MM.1S (cell line): ENCODE measurements around the gene SNAI3.

Experiments used
- DNase-seq: peaks from one replicate; pipeline ENCODE4 v3.0.0-alpha.2; 2015
- H2AFZ ChIP-seq: fragments of 300-600 bp; sonication (generic); 2 replicates; pipeline ENCODE4 v1.6.0; 2016; ENCODE audit warnings: antibody characterized with exemption, low read length
- H3F3A ChIP-seq: fragments of 300-600 bp; sonication (generic); 2 replicates; pipeline ENCODE4 v1.6.1; 2016; ENCODE audit warnings: mild to moderate bottlenecking, antibody characterized with exemption, low read length, moderate library complexity, mixed read lengths; ENCODE audit not compliant: insufficient read depth
- H3K27ac ChIP-seq: fragments of 300-600 bp; sonication (generic); 2 replicates; pipeline ENCODE4 v1.5.1; 2016; ENCODE audit warnings: mild to moderate bottlenecking, low read length
- H3K27me3 ChIP-seq: fragments of 300-600 bp; sonication (generic); replicated peaks from 2 replicates; pipeline ENCODE4 v1.6.0; 2016; ENCODE audit warnings: low read length; ENCODE audit not compliant: insufficient read depth
- H3K36me3 ChIP-seq: fragments of 300-600 bp; sonication (generic); replicated peaks from 2 replicates; pipeline ENCODE4 v1.6.1; 2016; ENCODE audit warnings: mild to moderate bottlenecking, low read length, mixed read lengths; ENCODE audit not compliant: insufficient read depth
- H3K4me1 ChIP-seq: fragments of 300-600 bp; sonication (generic); 2 replicates; pipeline ENCODE4 v1.6.1; 2016; ENCODE audit warnings: low read length, mixed read lengths
- H3K4me2 ChIP-seq: fragments of 300-600 bp; sonication (generic); 2 replicates; pipeline ENCODE4 v1.6.0; 2016; ENCODE audit warnings: low read depth, low read length
- H3K4me3 ChIP-seq: fragments of 300-600 bp; sonication (generic); 2 replicates; pipeline ENCODE4 v1.5.1; 2016; ENCODE audit warnings: low read length, mixed read lengths
- H3K79me2 ChIP-seq: fragments of 300-600 bp; sonication (generic); 2 replicates; pipeline ENCODE4 v1.6.1; 2016; ENCODE audit warnings: mixed run types, low read length, mixed read lengths
- H3K9ac ChIP-seq: fragments of 300-600 bp; sonication (generic); 2 replicates; pipeline ENCODE4 v1.6.1; 2016; ENCODE audit warnings: low read length, mixed read lengths
- H3K9me2 ChIP-seq: fragments of 300-600 bp; sonication (generic); replicated peaks from 2 replicates; pipeline ENCODE4 v1.6.1; 2016; ENCODE audit warnings: mild to moderate bottlenecking, low read length, mixed read lengths; ENCODE audit not compliant: insufficient read depth
- H3K9me3 ChIP-seq: fragments of 300-600 bp; sonication (generic); replicated peaks from 2 replicates; pipeline ENCODE4 v1.6.1; 2016; ENCODE audit warnings: mild to moderate bottlenecking, low read length, mixed read lengths; ENCODE audit not compliant: insufficient read depth
- H4K20me1 ChIP-seq: fragments of 300-600 bp; sonication (generic); 2 replicates; pipeline ENCODE4 v1.6.1; 2016; ENCODE audit warnings: mild to moderate bottlenecking, low read length, moderate library complexity, mixed read lengths; ENCODE audit not compliant: insufficient read depth
- CTCF ChIP-seq: fragments of 300-600 bp; sonication (generic); IDR thresholded peaks from 2 replicates; pipeline ENCODE4 v1.5.1; 2016; ENCODE audit warnings: antibody characterized with exemption, low read length, mixed read lengths
- EZH2 ChIP-seq: fragments of 300-600 bp; sonication (generic); optimal IDR thresholded peaks from 2 replicates; pipeline ENCODE3; 2017; ENCODE audit warnings: low read depth, mild to moderate bottlenecking, antibody characterized with exemption, low read length, mixed read lengths
- EZH2phosphoT487 ChIP-seq: fragments of 300-600 bp; sonication (generic); IDR thresholded peaks from 2 replicates; pipeline ENCODE4 v1.6.1; 2018; ENCODE audit warnings: antibody characterized with exemption, low read length

The SNAI3 gene

GRCh38 chr16:88697116-88697830, 11.0 kb upstream of the SNAI3 start:
- no peak overlapping the region for H3K9ac ChIP-seq
- TF ChIP-seq CTCF (no peak), EZH2phosphoT487 (no peak), EZH2 (no peak)
- no peak overlapping the region for H3K4me2 ChIP-seq
- H3K79me2 ChIP-seq, result peaks cover 10% of the 10 kb centered on the region; the same call in 1 of the 2 replicates
- no peak for DNase-seq
- H3K27ac ChIP-seq, result no peak overlapping the region
- no peaks in the 10 kb centered on the region for H4K20me1 ChIP-seq
- H2AFZ ChIP-seq, result no peak overlapping the region
- H3F3A ChIP-seq, result no peaks in the 10 kb centered on the region; the same call in 1 of the 2 replicates
- no peaks in the 10 kb centered on the region for H3K9me3 ChIP-seq
- peaks cover 13% of the 10 kb centered on the region for H3K4me1 ChIP-seq
- no peaks in the 10 kb centered on the region for H3K27me3 ChIP-seq
- no peak overlapping the region for H3K4me3 ChIP-seq
- no peaks in the 10 kb centered on the region for H3K36me3 ChIP-seq
- H3K9me2 ChIP-seq, result no peaks in the 10 kb centered on the region

GRCh38 chr16:88696441-88696840, 10.1 kb upstream of the SNAI3 start:
- Histone ChIP-seq H3K9ac (no peak overlapping the region), H3K9me3 (no peaks in the 10 kb centered on the region), H3F3A (no peaks in the 10 kb centered on the region; the same call in 1 of the 2 replicates), H3K36me3 (no peaks in the 10 kb centered on the region), H3K9me2 (no peaks in the 10 kb centered on the region), H4K20me1 (no peaks in the 10 kb centered on the region), H3K27ac (no peak overlapping the region), H3K4me3 (no peak overlapping the region), H3K79me2 (peaks cover 2% of the 10 kb centered on the region; the same call in 1 of the 2 replicates), H3K4me1 (peaks cover 11% of the 10 kb centered on the region), H3K4me2 (no peak overlapping the region), H2AFZ (no peak overlapping the region), H3K27me3 (no peaks in the 10 kb centered on the region)
- DNase-seq, result no peak
- TF ChIP-seq EZH2phosphoT487 (no peak), EZH2 (no peak), CTCF (no peak)

DNA sequence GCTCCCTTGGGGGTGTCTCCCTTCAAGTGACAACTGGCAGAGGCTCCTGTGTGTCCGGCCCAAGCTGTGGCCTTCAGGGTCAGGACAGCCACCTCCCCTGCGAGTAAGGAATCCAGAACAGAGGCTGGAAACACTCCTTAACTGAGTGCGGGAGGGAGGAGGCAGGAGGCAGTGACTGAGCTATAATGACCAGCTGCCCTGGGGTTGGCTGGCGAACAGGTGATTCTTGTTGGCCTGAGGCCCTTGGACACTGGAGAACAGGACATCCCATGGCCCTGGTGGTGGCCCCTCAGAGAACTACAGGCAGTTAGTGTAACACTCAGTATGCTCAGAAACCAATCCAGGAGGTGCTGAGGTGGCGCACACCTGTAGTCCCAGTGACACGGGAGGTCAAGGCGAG, 9.4 kb upstream of the SNAI3 start:
- H3K4me1 ChIP-seq, result peaks cover 7% of the 10 kb centered on the region
- H3K9ac ChIP-seq, result no peak overlapping the region
- H3K9me3 ChIP-seq, result no peaks in the 10 kb centered on the region
- no peaks in the 10 kb centered on the region; the same call in 1 of the 2 replicates for H3F3A ChIP-seq
- no peak overlapping the region for H3K4me3 ChIP-seq
- no peaks in the 10 kb centered on the region for H3K79me2 ChIP-seq
- no peak for TF ChIP-seq CTCF
- TF ChIP-seq EZH2, result no peak
- TF ChIP-seq EZH2phosphoT487, result no peak
- no peak overlapping the region for H3K4me2 ChIP-seq
- H3K9me2 ChIP-seq, result no peaks in the 10 kb centered on the region
- H4K20me1 ChIP-seq, result no peaks in the 10 kb centered on the region
- H2AFZ ChIP-seq, result no peak overlapping the region
- H3K27me3 ChIP-seq, result no peaks in the 10 kb centered on the region
- no peak for DNase-seq
- no peak overlapping the region for H3K27ac ChIP-seq
- no peaks in the 10 kb centered on the region for H3K36me3 ChIP-seq
